NCI-H146 (cell line): Measurements from ENCODE around the gene TRAF3.

Experiments
- DNase-seq: peaks from one replicate; lab custom pipeline; 2025; lab: John Stamatoyannopoulos, UW

The TRAF3 gene

DNA sequence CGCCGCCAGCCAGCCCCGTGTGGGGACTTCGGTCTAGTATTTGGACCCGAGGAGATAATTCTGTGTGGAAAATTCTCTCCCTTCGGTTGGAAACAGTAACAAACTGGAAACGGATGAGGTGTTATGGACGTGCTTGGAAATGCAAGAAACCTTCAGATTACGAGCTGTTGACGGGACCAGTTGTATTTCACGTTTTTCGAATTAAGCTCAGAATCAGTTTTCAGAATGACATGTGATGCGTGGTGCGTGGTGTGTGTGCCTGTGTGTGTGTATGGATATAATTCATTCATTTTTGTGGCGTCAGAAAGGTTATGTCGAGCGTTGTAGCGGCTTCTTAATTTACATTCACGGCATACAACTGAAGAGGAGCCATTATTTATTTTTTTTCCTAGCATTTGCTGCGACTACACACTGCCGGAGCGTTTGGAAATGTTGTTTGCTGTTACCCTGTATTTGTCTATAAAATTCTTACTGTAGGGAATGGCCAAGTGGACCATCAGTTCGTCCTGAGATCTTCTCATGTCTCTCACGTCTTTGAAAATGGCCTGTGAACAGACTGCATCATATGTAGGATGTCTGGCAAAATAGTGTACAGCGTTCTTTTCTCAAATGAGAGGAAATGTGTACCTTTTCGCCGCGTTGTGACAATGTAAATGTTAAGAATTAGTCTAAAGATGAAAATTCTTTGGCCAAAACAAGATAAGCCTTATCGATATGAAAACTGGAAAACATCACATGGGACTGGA, 1.3 kb downstream of the TRAF3 start:
- no peak for DNase-seq

DNA sequence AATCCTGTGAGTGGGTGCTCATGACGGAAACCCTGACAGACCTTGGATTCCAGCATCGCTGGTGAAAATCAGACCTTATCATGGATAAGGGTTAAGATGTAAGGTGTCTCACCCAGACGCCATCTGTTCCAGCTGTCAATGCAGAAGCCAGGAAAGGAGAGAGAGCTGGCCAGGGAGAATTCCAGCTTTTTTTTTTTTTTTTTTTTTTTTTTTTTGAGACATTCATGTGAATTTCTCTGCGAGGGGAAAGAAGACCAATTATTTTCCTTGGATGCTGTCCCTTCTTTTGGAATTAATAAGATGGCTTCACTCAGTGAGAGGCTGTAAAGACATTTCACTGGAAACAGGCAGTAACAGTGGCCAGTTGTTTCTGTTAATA, 1.8 kb downstream of the TRAF3 start:
- no peak for DNase-seq

DNA sequence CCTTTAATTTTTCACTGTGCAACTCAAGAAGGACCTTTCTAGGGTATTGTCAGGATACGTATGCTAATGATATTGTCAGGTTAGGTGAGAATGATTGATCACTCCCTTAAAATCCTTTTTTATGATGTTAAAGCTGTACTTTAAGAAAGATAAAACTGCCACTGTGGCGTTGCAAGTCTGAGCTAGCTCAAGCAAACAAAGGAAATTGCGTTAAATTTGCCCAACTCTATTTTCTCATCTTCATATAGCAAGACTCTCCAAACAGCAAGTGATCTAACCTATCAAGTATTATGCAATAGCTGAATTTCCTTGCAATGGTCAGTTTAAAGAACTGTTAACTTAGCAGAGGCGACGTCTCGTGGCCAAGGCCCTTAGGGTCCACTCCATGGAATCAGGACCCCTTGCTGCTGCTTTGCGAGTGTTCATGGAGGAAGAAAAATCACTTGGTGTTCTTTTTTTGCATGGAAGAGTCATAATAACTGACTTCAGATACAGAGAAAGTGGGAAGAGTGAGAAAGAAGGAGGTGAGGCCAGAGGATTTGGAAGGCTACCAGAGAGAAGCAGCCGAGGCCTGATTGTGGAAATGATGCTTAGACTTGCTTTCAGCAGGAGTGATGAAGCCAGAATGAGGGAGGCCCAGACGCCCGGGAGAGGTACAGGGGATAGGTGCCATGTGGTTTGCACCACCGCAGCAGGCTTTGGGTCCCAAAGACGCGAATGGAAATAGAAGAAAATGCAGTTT, 2.5 kb downstream of the TRAF3 start:
- no peak for DNase-seq

DNA sequence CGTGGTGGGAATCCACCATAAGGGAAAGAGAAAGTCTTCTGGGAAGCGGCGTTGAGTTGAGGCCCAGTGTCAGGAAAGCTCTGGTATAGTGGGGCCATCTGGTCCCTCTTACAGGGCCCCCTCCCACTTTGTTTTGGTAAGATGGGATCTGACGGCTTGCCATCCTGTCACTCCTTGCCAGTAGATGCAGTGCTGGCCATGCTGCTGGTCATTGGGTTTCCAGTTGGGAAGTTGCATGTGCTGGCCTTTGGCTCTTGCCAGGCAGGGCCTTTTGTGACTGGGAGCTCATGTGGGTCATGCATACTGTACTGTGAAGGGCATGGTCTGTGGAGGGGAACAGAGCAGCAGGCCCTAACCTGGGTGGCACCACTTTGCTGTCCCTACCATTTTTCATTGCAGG, 3.8 kb downstream of the TRAF3 start:
- no peak for DNase-seq

DNA sequence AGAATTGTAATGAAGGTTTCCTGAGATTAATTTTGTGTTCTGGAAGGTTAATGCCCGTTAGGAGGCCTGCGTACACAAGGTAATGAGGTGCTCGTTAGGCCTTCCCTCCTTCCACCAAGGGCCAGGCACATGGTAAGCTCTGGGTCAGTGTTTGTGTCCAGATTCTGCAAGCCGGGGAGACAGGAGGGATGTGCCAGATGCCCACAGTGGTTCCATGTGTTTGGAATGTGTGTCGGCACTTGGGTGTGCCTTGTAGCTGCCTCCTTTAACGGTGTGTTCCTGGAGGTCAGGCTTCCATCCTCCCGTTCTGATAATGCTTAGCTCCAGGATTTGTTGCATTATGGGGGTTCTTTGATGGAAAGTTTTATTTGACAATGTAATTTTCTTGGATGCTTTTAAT, 5.7 kb downstream of the TRAF3 start:
- no peak for DNase-seq

DNA sequence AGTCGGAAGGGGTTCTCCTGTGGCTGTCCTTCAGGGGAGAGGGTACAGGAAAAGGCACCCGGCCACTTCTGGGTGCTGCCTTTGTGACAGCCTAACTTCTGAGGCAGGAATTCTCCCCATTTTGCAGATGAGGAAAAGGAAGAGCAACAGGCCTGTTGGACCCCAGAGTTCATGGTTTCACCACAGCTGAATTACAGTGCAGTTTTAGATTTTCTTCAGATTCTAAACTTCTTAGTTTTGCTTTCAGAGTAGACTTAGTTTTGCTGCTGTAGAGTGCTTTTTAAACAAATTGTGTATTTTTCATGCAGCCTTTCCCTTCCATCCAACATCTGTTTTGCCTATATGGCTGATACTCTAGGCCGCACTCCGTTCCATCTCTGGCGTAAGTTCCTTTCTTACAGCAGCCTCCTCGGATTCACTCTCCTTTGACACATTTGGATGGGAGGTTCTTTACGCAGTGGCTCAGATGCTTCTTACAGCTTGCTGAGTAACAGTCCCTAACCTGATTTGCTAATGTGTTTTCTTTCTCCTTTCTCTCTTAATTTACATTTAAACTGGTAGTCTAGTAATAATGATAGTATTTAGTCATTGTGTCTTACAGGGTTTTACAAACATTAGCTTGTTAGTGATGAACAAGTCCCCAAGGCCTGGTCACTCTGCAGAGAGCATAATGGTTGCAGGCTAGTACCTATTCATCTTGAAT, 7.8 kb downstream of the TRAF3 start:
- DNase-seq, result no peak

DNA sequence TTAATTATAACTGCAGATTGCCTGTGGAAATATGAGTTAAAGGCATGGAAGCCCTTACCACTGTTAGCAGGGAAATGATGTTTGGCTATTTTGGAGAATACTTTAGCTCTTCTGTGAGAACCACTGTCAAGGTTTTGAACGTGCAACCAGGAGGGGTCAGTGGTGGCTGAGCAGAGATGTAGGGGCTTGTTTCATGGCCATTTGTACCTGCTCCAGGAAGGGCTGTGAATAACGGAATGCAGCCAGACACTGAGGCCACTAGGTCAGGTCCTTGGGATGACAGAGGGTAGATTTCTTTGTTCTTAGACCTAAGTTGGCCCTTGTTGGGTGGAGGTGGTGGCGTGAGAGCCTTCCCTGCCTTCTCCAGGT, 8.3 kb downstream of the TRAF3 start:
- DNase-seq, result no peak

DNA sequence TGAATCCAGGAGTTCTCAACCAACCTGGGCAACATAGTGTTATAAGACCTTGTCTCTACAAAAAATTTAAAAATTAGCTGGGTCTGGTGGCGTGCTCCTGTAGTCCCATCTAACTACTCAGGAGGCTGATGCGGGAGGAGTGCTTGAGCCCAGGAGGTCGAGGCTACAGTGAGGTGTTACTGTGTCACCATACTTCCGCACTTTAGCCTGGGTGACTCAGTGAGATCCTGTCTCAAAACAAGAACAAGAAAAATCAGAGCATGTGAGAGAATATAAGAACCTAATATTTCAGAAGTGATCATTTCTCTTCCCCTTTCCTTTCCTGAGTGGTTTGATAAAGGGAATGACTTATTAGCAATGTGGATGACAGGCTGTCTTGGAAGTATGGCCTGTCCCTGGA, 9.5 kb downstream of the TRAF3 start:
- no peak for DNase-seq

DNA sequence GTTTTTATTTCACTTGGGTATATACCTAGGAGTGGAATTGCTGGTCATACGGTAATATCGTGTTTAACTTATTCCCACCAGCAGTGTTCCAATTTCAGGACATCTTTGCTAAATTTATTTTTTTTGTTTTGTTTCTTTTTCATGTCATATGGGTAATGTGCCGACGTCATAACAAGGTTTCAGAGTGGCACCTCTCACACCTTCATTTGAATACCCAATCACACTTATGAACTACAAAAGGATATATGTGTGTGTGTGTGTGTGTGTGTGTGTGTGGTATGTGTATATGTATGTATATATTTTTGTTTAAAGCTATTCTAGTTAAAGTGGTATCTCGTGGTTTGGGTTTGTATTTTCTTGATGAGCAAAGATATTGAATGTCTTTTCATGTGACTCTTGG, 12.1 kb downstream of the TRAF3 start:
- DNase-seq, result no peak

DNA sequence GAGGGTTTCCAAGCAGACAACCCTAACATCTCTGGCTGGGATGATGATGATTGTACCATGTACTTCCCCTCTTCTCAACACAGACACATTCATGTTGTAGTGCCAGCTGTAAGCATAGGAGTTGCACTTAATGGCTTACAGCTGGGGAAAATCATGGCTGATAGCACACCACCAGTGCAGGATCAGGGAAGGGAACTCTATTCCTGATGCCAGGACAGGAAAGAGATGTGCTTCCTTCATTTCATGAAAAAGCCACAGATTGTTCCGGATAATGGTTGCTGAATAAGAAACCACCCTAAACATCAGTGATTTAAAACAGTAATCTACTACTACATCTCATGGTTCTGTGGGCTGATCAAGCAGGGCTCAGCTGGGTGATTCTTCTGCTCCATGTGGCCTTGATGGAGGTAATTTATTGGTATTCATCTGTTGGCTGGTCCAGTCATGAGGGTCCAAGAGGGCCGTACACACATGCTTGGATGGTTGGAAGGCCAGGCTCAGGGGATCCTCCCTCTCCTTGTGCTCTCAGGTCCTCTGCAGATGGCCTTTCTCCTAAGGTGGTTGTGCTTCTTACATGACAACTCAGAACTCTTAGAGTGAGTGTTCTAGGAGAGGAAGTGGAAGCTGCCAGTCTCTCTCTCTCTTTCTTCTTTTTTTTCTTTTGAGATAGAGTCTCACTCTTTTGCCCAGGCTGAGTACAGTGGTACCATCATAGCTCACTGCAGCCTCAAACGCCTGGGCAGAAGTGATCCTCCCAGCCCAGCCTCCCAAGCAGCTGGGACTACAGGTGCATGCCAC, 16.5 kb downstream of the TRAF3 start:
- DNase-seq, result no peak

DNA sequence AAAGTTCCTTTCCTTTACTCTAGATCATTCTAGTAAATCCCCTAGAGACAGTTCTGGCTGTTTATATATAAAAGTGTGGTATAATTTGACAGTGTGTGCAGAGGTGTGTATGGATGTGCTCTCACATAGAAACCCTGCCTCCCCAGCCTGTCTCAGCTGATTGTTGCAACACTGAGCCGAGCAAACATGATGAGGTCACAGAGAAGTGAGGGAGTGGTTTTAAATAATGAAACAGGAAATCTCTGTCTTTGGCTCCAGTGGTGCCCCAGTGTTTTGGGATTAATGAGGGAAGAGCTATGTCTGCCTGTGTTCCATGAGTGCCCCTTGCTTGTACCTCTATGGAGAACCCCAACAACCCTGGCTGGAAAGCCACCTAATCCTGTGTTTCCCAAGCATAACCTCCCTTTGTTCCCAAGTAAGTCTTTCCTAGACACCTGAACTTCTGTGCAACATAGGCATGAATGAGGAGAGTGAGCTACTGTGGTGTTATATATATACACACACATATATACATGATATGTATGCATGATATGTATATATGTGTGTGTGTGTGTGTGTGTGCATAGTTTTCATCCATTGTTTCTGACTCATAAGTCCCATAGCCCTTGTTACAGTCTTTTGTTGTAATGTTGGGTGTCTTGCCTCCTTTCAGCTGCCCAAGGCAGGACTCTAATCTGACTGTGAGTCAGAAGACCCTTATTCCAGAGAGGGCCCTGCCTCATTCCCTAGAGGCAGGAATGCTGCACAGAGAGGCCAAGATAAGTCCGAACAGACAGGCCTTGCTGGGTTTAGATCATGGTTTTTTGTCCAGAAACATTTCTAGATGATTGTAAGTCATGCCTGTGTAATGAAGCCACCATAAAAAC, 18.0 kb downstream of the TRAF3 start:
- DNase-seq, result peak; percentile 70

DNA sequence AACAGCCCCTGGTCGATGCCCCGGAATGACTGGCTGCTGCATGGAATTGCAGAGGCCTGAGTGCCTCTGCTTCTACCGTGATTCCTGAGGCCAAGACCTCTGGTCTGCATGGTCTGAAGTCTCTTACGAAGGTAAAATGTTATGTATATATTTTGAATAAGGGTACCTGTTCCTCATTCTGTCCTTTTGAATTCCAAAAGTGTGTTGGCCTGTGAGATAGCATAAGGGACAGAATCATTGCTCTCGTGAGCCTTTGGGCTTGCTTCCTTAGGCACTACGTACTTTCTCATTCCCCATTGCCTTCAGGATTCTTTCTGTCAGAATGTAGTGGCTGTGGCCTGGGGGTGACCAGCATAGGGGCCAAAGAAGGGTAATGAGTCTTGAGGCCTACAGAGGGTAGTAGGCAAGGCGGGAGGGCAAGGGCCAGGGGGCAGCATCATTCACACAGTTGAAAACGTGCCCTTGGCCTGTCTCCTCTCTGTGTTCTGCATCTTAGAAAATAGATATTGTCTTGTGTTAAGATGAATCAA, 19.5 kb downstream of the TRAF3 start:
- DNase-seq, result no peak

DNA sequence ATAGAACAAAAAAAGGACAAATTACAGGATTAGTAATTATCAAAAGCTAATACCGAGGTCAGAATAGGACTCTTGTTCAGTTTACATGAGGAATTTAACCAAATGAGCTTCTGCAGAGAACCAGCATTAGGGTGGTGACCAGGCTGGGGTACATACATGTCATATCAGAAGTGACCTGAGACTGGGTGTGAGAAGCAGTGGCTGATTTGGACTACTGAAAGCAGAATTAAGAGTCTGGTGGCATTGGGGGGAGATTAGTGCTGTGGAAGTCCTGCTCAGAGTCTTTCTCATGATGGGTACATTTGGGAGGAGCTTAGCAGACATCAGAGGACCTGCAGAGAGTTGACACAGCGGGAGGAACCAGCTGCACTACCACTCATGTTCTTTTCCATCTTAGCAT, 21.7 kb downstream of the TRAF3 start:
- DNase-seq, result no peak

DNA sequence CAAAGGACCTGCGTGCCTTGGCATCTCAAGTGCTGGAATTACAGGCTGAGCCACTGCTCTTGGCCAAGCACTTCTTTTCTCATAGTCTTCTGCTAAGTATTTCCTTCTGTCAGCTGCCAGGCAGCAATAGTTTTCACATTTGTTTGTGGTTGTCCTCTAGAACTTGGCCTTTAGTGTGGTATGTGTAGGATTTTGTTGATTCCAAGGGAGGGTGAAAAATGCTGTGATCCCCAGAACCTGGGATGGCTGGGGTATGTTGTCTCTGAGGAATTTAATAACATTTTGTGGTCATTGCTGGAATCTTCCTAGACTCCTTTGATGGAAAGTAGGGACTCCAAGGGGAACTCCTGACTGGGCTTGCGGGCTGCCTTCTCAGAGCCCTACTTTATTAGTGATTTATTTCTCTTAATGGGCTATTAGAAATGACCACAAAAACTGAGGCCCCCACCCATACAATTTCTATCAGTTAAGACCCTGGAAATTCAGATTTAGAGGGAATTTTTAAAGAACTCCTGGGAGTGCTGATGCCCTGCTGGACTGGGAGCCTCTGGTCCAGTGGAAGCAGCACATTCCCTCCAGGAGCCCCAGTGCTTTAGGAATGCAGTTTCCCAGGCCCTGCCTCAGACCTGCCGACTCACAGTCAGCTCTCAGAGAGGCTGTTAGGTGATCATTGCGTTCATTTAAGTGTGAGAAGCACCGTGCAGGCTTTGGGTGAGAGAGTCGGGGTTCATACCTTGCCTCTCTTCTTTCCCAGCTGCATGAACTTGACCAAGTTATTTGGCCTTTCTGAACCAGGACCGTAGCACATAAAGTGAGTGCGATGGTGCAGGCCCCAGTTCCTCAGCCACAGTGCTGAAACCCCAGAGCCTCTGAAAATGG, 22.7 kb downstream of the TRAF3 start:
- no peak for DNase-seq

DNA sequence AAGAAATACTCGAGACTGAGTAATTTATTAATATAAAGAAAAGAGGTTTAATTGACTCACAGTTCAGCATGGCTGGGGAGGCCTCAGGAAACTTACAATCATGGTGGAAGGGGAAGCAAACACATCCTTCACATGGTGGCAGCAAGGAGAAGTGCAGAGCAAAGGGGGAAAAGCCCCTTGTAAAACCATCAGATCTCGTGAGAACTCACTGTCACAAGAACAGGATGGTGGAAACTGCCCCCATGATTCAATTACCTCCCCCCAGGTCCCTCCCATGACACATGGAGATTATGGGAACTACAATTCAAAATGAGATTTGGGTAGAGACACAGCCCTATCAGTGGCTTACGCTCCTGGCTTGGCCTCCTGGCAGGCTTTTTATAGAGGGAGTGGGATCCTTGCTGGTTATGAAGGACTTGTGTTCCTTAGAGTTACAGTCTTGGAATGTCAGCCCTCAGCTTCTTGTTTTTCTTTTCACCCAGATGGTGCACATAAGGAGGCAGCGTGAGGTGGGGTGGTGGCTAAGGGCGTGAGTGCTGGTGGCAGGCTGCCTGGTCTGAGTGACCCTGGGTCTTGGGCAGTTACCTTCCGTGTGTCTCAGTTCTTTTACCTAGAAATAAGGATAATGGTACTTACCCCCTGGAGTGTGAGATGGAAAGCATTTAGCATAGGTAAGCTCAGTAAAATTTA, 25.7 kb downstream of the TRAF3 start:
- DNase-seq, result no peak

DNA sequence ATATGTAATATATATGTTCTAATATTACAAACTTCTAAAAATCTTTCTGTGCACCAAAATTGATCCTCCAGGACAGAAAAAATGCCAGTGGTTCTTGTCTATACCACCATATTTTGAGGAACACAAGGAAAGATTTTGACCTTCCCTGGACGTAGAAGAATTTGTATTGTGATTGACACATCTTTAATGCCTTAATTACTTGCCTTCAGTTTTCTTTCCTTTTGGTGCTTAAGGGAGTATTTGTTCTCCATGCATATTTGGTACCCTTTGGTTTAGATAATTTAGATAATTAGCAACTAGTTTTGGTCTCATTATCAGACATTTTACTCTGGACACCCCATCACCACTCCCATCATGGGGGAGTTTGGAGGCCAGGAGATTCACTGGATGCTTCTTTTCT, 27.6 kb downstream of the TRAF3 start:
- DNase-seq, result no peak

DNA sequence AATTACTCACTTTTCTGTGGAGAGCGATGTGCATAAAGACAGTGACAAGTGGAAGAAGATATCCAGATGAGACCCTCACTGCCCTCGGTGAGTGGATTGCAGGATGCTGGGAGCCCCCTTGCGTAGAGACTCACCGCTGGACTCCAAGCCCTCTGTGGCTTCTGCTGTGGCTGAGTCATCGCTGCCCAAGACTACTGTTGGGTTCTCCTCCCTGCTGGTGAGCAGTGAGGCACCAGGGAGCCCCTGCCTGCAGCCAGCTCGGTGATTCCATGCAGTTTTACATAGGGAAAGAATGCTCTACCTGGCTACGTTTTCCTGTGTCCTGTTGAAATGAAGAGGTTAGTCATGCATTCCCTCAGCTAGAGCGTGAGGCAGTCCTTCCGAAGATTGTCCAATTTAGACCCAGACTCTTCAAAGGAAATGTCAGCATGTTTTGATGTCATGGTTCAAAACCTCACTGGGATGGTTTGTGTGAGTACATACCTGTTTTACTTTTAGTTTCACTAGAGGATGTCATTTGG, 28.2 kb downstream of the TRAF3 start:
- no peak for DNase-seq

DNA sequence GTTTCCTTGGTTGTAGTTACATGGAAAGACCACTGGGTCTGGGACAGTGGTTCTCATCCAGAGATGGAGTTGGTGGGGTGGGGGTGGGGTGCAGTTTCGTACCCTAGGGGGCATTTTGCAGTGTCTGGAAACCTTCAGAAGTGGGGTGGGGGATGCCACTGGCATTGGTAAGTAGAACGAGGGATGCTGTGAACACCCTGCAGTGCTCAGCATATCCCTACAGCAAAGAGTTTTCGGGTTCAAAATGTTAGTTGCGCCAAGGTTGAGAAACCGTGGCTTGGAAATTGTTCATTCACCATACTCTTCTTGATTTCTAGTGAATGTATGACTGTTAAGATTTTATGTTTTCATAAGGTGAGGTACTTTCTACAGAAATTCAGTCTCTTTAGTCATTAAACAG, 28.7 kb downstream of the TRAF3 start:
- DNase-seq, result no peak

DNA sequence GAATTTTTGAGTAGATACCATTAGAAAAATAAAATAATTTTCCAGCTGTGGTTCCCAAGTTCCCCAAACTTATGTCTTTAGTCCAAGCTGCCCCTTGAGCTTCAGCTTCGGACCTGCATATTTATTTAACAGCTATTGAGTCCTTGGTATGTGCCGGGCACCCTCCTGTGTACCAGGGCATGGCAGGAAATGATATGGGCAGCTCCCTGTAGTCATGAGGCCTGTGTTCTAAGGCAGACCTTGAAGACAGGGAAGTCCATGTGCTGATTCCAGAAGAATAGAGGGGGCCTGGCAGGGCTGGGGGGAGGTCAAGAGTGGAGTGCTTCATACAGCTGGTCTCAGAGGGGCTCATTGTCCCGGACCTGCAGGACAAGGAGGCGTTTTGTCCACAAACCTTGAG, 29.2 kb downstream of the TRAF3 start:
- DNase-seq, result no peak
